ENCODE measurements around the gene ZMPSTE24.

ZMPSTE24 gene

DNA sequence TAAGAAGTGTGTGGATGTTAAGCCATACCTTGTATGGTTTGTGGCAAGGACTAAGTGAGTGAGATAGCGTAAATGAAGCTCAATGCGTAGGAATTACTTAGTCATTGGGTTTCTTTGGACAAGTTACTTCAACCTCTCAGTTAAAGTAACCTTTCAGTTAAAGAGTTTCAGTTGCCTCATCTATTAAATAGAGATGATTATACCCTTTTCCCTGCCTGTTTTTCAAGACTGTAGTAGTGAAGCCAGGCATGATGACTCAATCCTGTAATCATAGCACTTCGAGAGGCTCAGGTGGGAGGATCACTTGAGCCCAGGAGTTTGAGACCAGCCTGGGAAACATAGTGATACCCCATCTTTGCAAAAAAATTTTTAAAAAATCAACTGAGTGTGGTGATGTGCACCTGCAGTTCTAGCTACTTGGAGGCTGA lies 6.3 kb downstream of the ZMPSTE24 start:
- no peak for DNase-seq (ENCODE audit: low read depth in 2 of 2)

DNA sequence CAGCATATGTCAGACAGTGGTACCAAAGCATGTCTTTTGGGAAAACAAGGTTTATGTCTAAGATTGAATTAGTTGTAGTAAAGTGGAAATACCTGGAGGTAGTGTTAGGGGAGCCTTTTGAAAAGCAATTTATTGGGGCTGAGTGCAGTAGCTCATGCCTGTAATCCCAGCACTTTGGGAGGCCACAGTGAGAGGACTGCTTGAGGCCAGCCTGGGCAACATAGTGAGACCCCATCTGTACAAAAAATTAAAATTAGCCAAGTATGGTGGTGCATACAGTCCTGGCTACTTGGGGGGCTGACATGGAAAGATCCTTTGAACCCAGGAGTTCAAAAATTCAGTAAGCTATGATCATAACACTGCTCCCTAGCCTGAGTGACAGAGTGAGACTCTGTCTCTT lies 7.3 kb downstream of the ZMPSTE24 start:
- DNase-seq (ENCODE audit: low read depth in 2 of 2): no peak

DNA sequence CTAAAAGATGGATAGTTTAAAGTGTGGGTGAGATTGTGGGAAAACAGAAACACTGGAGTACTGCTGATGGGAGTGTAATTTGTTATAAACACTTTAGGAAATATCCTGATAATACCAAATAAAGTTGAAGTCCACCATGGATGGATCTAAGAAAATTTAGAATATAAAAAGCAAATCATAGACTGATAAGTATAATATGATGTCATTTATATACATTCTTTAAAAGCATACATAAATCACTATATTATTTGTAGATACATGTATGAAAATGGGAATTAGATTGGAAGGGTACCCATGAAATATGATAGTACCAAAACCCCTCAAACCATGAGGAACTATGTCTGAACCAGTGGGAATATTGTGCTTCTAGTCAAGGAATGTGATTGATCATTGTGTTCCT lies 7.9 kb downstream of the ZMPSTE24 start:
- no peak for DNase-seq (ENCODE audit: low read depth in 2 of 2)

DNA sequence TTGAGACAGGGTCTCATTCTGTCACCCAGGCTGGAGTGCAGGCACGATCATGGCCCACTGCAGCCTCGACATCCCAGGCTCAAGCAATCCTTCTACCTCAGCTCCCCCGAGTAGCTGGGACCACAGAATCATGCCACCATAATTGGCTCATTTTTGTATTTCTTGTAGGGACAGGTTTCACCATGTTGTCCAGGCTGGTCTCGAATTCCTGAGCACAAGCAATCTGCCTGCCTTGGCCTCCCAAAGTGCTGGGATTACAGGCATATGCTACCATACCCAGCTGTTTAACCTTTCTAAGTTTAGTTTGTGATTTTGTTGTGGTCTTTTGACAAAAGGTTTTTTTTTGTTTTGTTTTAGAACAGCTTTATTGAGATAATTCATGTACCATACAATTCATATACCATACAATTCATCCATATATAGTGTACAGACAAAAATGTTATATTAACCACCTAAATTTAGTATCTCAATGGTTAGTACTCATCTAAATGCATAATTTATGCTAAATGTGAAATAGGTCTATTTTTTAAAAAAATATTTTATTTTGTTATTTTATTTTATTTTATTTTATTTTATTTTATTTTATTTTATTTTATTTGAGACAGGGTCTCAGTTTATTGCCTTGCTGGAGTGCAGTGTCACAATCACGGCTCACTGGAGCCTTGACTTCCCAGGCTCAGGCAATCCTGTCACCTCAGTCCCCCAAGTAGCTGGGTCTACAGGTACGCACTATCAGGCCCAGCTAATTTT lies 8.9 kb downstream of the ZMPSTE24 start:
- DNase-seq (ENCODE audit: low read depth in 2 of 2): no peak

DNA sequence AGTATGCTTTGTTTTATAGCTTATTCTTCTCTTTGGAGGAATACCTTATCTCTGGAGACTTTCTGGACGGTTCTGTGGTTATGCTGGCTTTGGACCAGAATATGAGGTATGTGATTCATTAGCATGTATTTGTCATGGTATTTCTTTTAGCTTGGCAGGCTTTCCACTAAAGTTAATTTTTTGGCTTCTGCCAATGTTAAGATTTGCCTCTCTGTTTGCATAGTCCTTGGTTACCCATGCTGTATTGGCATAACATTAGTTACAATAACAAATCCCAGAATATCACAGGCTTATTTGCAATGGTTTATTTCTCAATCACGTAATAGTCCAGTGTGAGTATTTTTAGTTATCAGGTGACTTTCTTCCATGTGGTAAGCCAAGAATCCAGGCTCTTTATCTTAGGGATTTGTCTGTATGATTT lies 9.7 kb downstream of the ZMPSTE24 start:
- DNase-seq (ENCODE audit: low read depth in 2 of 2): no peak

DNA sequence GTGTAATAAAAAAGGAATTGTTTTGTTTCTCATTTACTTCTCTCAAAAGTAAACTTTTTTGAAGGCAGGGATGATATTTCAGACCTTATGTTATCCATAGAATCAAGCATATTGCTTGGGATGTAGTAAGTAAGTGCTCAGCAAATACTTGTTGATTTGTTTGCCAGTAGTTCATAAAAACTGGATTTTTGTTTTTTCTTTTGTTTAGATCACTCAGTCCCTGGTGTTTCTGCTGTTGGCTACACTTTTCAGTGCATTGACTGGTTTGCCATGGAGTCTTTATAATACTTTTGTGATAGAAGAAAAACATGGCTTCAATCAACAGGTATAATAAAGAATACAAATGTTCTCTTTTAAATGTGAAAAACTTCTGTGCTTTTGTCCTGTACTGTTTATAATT lies 10.2 kb downstream of the ZMPSTE24 start:
- DNase-seq (ENCODE audit: low read depth in 2 of 2): no peak

DNA sequence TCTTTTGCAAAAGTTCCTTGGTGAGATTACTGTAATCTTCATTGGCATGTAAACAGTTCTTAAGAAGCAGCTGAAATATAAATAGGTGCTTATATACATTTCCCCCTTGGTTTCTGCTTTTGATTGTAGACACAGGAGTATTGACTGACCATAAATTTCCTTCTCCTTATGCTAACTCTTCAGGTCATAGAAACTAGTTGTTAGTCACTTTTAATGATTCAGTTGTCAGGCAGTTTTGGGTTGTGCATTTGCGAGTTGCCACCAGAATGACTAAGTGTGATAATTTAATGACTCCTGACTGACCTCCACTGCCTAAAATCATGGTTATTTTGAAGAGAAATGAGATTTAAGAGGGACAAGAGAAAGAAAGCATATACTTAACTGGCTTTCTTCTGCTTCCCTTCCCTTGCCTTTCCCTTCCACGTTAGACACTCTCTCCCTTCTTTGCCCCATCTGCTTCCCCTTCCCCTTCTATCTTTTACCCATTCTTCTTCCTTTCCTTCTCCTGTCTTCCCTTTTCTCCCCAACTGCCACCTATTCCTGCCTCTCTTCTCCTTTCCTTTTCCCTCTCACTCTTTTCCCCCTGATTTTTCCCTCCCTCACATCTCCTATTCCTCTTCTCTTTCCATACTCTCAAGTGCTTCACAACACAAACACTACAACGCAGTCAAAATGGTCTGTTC lies 12.3 kb downstream of the ZMPSTE24 start:
- no peak for DNase-seq (ENCODE audit: low read depth in 2 of 2)

DNA sequence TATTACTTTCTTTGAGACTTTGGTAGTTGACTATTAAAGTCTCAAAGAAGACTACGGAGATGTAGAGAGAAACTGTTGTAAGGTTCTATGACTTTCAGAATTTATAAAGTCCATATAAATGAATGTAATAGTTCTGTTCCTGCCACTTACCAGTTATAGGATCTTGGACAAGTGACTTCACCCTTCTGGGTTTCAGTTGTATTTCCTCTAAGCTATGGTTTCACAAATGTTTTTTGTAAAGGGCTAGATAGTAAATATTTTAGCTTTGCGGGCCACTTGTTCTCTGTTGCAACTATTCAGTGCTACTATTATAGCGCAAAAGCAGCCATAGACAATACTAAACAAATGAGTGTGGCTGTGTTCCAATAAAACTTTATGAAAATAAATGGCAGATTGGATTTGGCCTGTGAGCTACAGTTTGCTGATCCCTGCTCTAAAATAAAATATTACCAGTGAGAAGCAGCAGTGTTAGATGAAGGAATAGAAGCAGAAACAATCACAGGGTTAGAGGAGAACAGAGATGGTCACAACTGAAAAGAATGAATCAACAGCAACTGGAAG lies 14.7 kb downstream of the ZMPSTE24 start:
- DNase-seq (ENCODE audit: low read depth in 2 of 2): no peak

DNA sequence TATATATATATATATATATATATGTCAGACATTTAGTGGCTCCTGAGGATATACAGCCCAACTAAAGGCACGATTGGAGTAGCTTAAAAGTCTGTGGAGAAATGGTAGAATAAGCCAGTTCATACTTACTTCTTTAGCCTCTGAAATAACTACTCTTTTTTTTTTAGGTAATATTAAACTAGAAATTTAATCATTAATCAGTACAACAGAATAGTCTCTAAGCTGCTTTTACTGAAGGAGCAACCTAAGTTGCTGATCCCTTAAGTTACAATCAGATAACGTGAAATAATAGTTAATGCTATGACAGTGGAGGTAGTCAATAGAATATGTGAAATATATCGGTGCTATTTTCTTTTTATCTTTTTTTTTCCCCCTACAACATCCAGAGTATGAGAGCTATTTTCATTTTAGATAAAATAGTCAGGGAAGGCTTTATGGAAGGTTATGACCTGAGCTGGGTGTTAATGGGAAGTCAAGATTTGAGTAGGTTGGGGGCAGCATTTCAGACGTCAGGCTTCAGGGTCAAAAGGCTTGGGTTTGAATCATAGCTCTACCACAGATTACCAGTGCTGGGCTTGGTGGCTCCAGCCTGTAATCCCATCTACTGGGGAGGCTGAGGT lies 15.6 kb downstream of the ZMPSTE24 start:
- no peak for DNase-seq (ENCODE audit: low read depth in 2 of 2)

DNA sequence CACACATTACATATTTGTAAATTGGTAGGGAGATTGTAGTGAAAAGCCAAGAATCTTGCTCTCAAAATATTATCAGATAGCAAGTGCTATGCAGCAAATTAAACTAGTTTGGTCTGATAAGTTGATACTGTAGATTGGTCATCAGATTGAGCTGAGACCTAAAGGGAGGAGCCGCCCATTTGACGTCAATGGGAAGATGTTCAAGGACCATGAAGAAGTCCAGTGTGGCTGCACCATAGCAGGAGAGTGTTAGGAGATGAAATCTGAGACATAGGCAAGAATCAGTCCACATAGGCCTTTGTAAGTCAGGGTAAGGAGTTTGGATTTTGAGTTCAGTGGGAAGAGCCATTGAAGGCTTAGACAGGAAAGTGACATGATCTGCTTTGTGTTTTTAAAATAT lies 16.3 kb downstream of the ZMPSTE24 start:
- DNase-seq (ENCODE audit: low read depth in 2 of 2): no peak

DNA sequence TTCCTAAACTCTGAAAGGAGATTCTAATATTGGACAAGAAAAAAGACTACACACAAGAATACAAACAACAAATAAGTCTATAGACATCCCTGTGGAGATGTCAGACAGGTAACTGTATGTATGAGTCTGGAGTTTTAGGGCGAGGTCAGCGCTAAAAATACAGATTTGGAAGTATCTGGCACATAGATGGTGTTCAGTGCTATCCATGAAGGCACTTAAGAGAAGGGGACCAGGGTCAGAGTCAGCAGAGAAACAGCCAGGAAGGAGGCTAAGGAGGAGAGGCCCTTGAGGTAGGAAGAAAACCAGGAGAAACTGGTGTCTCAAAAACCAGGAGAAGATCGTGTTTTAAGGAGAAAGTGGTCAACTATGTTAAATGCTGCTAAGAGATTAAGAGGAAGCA lies 18.1 kb downstream of the ZMPSTE24 start:
- DNase-seq (ENCODE audit: low read depth in 2 of 2): no peak

DNA sequence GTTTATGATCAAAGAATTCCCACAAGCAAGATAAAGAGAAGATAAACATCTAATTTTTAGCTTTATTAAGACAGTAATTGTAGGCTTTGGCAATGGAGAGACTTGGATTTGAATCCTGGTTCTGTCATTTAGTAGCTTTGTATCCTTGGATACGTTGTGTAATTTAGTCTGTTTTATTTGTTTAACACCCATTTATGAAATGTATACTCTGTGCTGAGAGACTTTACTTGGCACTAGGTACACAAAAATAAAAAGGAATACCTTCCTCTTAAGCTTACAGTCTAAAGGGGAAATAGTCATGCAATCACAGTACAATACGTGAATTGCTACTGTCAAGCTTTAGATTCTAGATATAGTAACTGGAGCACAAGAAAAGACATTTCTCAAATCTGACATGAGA lies 23.8 kb downstream of the ZMPSTE24 start:
- no peak for DNase-seq (ENCODE audit: low read depth in 2 of 2)

DNA sequence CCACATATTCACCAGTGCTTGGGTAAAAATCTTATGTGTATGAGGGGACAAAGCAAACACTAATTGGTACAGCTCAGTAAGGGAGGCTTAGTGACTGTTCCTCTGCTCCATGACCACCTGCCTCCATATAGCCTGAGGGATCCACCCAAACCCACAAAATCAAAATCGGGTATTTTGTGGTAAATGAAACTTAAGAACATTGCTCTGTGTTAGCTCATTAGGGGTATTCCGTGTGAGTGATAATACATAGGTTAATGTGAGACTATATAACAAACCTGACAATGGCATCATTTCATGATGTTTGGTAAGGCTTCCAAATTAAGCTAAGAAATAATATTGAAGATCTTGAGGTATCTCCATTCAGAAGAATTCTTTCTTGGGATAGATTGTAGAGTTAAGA lies 33.3 kb downstream of the ZMPSTE24 start:
- DNase-seq (ENCODE audit: low read depth in 2 of 2): no peak

DNA sequence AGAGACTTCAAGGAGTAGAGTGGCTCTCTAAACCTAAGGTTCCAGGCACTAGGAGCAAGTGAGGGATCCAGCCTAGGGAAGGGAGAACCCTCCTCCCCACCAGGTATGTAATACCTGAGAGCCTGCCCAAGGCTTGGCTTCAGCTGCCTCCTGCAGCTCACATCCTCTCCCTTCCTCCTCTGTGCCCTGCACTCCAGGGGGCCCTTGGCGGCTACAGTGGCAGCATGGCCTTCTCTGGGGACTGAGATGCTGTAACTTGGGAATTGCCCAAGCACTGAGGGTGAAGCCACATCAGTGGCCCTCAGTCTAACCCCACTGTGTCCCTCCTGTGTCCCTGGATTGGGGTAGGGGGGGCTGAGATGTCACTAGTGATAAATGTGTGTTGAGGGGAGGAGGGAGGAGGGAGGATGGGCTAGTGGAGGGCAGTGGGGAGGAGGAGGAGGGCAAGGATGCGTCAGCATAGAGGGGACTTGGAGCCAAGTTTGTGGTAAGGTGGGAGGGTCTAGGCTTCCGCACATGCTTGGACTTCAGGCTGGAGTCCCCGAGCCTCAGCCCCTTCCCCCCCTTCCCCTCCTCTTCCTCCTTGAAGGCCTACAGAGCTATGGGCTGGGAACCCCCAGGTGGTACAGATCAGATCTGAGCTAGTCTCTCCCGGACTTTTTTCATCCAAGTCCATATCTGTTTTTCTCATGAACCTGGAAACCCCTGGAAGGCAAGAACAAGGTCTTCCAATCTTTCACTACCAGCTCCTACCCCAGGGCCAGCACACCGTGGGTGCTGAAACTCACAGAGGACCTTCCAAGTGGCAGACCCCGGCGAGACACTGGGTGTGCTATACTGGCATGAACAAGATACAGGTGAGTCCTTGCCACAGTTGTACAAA lies 41.6 kb downstream of the ZMPSTE24 start:
- DNase-seq (ENCODE audit: low read depth in 2 of 2): no peak

DNA sequence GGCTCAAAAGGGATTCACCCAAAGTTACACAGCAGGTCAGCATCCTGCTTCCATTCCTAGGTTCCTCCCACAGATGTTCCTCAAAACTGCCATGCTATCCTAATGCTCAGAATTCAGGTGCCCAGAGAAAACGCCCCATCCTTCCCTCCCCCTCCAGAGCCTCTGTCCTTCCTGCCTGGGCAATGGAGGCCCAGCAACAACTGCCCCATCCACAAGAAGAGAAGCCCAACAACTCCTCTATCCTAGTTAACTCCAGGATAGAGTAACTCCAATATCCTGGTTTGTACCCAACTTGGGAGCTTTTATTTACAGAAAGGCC lies 42.2 kb downstream of the ZMPSTE24 start:
- no peak for DNase-seq (ENCODE audit: low read depth in 2 of 2)

DNA sequence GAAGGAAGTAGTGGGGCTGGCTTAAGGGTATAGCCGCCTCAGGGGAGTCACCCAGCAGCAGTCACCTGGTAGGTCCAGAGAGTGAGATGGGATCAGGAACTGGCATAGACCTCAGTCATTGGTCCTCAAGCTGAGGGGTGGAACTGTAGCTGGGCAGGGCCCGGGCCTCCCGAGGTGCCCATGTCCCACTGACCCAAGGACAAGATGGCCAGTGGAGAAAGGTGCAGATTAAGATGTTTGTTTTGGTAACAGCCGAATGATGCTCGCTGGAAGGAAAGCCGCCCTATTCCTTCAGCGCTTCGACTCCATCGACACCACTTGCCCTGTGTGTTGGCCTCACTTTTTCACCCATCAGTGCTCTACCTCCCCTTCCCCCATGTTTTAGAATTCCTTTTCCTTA lies 42.6 kb downstream of the ZMPSTE24 start:
- DNase-seq (ENCODE audit: low read depth in 2 of 2): no peak

DNA sequence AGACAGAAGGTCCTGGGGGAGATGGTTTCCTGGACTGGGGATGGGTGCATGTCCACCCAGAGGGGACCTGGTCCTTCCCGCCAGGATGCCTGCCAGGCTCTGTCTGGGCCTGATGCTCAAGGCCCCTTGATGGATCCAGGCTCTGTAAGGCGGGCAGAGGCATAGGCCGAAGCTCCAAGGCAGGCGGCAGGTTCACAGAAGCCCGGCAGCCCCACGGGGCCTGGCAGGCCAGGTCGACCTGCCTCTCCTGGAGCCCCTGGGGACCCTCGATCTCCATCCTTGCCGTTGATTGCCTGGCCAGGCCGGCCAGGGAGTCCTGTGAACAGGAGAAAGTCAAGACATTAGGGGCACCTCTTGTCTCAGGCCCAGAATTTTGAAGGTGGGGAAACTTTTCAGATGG lies 43.0 kb downstream of the ZMPSTE24 start:
- DNase-seq (ENCODE audit: low read depth in 2 of 2): no peak

DNA sequence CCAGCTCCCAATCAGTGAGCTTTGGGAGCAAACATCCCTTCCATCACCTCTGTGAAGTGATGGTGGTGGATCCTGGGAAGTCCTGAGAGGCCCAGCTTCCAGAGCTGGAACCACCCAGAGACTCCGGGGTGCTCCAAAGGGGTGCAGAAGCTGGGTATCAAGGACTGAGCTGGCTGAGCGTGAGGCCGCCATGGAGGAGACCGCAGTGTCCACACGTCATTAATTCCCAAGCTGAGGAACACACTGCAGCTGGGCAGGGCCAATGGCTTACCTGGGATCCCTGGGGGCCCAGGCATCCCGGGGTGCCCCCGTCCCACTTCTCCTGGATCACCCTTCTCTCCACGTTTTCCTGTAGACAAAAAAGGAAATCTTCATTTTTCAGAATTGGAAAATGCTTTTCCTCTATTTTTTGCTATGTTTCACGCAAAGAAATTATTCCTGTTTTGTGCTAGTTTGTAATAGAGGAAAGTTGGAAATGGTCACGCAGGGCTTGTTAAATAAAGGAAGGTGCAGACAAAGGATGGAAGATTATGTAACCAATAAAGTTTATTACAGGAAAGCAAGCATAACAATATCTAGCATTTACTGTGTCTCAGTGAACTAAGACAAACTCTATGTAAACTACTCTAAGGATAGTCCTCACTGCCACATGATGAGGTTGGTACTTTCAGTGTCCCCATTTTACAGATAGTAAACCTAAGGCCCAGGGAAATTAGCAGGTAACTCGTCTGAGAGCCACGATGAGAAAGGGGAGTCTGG lies 43.7 kb downstream of the ZMPSTE24 start:
- DNase-seq (ENCODE audit: low read depth in 2 of 2): no peak

DNA sequence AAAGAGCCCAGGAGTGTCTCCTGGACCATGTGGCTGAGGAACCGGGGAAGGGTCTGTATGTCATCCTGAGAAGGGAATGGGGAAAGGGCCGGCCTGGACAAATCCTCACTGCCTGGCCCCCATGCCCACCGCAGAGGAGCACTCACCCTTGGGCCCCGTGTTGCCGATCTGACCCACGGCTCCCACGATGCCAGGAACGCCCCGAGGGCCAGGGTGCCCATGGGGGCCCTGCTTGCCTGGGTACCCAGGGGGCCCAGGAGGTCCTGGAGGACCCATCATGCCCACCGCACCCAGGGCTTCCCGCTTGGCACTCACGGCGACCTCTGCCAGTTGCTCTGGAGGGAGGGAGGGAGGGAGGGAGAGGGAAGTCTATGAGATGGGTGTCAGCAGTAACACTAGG lies 44.4 kb downstream of the ZMPSTE24 start:
- no peak for DNase-seq (ENCODE audit: low read depth in 2 of 2)

DNA sequence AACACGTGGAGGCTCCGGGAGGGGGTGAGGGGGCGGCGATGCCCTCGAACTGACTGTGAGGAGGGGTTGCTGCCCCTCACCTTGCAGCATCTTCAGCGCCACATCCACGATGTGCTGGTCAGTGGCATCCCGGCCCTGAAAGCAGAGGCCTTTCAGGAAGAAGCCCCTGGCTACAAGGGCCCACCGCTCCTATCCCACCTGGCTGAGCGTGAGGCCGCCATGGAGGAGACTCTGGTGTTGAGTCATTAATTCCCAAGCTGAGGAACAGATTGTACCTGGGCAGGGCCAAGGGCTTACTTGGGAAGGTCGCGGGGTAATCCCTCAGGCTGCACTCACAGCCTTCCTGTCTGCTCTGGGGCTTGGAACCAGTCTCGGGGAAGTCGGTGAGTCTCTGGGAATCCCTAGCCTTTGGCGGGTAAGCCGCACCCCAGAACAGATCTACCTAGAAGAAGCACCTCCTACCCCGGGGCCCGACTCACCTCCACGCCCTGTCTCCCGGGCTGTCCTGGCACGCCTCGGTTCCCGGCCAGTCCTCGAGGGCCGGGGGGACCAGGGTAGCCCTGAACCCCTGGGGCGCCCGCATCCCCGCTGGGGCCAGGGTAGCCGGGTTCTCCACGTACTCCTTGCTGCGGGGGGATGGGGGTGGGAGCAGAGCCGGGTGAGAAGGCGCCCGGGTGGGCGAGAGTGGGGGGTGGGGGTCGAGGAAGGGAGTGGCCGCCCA lies 45.2 kb downstream of the ZMPSTE24 start:
- DNase-seq (ENCODE audit: low read depth in 2 of 2): no peak

DNA sequence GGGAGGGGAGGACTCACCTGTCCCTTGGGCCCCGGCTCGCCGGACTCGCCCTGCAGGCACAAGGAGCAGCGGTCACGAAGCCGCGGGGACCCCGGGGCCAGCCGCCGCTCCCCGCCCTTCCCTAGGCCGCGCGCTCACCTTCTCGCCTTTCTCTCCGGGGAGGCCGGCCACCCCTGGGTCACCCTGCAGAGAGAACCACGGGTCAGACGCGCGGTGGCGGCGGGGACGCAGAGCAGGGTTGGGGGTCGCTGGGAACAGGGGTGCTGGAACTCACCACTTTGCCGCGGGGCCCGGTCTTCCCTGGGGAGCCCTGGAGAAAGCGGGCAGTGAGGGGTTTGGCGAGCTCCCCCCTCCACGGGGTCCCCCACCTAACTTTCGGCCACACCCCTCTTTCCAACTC lies 45.8 kb downstream of the ZMPSTE24 start:
- no peak for DNase-seq (ENCODE audit: low read depth in 2 of 2)
